TTC549 (cell line): ENCODE results near the gene MEIKIN.

Experiments used
- FAIRE-seq: peaks from 2 replicates; lab custom pipeline; 2012; peaks lifted over from hg19 to GRCh38; lab: Jason Lieb, UNC

MEIKIN gene

DNA sequence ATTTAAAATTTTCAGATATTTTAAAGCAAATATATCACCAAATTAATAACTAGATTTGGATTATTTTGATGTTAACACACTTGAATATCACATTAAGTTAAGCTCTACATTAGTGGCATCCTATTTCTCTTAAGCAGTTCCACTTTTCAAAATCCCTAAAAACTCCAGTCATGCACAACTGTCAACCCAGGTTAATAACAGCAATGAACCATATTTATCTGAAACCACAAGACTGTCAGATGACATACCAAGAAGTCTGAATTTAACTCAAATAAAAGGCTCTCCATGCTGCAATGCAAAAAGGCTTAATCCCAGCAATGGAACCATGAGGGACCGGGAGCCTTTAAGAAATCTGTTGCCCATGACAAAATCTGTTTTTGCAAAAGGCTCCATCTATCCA, 176.1 kb downstream of the MEIKIN start:
- no peak for FAIRE-seq

DNA sequence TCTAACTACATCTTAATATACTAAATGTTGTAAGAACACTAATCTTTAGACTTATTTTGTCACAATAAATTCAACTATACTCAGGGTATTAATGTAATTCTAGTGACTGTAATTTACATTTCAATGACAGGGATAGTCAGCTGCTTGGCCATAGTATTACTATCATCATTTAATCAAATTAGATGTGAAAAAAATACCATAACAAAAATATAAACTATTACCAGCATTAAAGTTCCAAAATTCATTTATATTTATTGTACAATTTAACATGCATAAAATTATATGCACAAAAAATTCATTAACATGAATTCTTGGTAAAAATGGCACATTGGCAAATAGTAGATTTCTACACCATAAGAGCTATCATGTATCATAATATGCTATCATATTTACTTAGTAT, 177.6 kb downstream of the MEIKIN start:
- no peak for FAIRE-seq

DNA sequence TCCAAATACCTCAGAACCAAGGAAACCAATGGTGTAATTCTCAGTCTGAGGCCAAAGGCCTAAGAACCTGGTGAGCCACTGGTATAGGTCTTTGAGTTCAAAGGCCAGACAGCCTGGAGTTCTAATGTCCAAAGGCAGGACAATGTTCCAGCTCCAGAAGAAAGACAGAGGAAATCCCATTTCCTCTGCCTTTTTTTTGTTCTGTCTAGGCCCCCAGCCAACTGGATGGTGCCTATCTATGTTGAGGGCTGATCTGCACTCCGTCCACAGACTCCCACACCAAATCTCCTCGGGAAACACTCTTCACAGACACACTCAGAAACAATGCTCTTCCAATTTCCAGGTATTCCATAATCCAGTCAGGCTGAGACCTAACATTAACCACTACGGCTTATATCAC, 178.8 kb downstream of the MEIKIN start:
- no peak for FAIRE-seq

DNA sequence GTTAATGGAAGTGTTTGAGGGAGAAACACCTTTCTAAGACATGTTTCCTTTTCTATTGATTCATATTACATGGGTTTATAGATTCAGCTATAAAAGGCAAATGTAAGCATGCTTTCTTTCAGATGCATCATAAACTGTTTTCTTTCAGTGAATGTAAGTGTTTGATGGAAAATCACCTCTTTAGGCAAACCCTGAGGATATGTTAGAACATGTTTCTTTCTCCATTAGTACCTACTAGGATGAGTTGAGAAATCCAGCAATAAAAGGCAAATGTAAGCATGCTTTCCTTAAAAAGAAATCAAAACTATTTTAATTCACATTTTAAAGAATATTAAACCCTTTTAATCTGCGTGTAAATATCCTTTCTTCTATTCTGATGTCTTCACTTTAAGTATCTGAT, 180.2 kb downstream of the MEIKIN start:
- FAIRE-seq: no peak

DNA sequence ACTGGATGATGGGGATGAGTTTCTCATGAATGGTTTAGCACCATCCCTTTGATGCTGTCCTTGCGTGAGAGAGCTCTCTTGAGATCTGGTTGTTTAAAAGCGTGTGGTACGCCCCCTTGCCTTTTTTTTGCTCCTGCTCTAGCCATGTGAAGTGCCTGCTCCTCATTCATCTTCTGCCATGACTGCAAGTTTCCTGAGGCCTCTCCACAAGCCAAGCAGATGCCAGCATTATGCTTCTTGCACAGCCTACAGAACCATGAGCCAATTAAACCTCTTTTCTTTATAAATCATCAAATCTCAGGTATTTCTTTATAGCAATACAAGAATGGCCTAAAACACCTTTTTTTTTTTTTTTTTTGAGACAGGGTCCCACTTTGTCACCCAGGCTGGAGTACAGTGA, 181.5 kb downstream of the MEIKIN start:
- no peak for FAIRE-seq

DNA sequence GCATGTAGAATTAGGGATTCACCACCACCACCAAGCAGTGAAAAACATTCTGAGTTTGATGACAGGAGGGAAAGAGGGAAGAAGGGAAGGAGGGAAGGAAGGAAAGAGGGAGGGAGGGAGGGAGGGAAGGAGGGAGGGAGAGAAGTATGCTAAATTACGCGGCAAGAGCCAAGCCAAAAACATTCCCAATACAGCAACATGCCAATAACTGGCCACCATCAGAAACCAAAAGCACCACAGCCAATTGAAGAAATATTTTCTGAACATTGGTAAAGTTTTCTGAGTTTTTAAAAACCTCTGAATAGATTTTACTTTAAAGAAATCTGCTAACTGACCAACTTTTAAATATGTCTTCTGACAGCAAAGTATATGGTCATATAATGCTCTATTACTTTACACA, 184.7 kb downstream of the MEIKIN start:
- FAIRE-seq: no peak

DNA sequence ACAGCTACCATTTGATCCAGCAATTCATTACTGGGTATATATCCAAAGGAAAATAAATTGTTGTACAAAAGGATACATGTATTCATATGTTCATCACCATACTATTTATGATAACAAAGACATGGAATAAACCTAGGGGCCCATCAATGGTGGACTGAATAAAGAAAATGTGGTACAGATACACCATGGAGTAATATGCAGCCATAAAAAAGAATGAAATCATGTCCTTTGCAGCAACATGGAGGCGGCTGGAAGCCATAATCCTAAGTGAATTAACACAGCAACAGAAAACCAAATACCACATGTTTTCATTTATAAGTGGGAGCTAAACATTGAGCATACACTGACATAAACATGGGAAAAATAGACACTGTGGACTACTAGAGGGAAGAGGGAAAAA, 185.8 kb downstream of the MEIKIN start:
- no peak for FAIRE-seq

DNA sequence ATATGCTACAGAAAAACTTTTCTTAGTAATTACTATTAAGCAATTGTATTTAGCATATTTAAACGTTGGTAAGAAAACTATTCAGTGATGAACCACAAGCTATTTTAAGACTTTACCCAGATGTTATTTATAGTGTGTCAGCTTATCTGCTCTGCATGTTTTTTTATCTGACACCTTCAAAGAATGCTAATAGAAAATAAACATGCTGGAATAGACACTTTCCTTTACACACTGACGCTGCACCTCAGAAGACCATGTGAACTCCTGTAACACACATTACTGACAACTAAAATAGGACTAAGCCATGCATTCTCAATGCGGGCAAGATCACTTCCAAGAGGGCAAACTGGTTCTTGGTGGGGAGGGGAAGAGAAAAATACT, 187.0 kb downstream of the MEIKIN start:
- FAIRE-seq: no peak

DNA sequence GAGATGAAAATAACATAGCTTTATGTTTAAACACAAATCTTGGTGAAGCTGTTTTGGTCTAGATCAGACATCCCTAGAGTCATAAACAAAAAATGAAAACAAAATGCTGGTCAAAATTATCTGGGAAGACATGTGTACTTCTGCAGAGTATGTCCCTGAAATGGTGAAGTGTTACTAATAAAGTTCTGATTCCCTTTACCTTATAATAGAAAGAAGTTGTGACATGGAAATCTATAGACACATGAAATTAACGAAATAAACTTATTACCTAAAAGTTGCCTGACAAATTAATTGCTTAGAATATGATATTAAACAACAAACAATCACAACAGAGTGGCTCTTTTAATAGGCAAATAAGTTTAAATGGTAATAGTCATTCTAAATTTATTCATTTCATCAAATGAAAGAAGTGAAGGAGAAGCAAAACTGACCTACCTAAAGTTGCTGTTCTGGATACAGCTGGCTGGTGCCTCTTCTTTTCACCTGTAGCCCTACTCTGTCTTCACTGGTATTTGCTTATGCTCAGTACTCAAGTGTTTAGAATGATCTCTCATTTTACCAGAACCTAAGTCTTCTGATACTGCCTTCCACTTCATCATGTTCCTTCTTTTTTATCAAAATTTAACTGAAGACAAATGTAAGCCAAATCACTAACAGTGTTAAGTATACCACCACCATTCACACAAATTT, 187.5 kb downstream of the MEIKIN start:
- no peak for FAIRE-seq
